Measurements from ENCODE around the gene HGS.

Gene HGS

GRCh38 chr17:81691608-81692007, 7.8 kb downstream of the HGS start:
- Histone ChIP-seq H3K4me3 (replicated peaks; ENCODE audit: low read depth, low read length) (no peak overlapping the region), H3K27me3 (replicated peaks; ENCODE audit: control insufficient read depth, insufficient read depth, low read length) (no peaks in the 10 kb centered on the region), H3K36me3 (ENCODE audit: control insufficient read depth, insufficient read depth, low read length) (peaks cover 72% of the 10 kb centered on the region)
- DNase-seq (ENCODE audit: extremely low read depth, insufficient read length), result no peak
- TF ChIP-seq CTCF (IDR thresholded peaks at IDR 0.05; ENCODE audit: insufficient read depth, low read length, poor library complexity, severe bottlenecking), result no peak

DNA sequence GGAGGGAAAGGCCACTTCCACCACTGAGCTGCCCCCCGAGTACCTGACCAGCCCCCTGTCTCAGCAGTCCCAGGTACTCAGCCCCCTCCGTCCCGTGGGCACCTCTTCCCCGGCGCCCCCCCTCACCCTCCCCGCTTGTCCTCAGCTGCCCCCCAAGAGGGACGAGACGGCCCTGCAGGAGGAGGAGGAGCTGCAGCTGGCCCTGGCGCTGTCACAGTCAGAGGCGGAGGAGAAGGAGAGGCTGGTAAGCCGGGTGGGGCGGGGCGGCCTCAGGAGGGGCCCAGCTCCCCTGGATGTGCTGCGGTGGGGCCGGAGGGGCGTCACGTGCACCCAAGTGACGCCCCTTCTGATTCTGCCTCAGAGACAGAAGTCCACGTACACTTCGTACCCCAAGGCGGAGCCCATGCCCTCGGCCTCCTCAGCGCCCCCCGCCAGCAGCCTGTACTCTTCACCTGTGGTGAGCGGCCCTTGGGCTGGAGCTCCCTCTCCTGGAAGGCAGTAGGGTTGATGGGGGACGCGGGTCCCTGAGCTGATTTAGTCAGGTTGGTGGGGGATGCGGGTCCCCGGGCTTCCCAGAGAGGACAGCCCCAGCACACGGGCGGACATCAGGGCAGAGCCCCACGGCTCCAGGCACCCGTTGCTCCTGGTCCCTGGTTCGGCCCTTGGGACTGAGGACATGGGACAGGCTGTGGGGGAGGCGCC, 9.8 kb downstream of the HGS start:
- peaks cover 64% of the 10 kb centered on the region for H3K36me3 ChIP-seq (ENCODE audit: control insufficient read depth, insufficient read depth, low read length)
- H3K27me3 ChIP-seq (replicated peaks; ENCODE audit: control insufficient read depth, insufficient read depth, low read length), result no peaks in the 10 kb centered on the region
- peak; percentile 13 for TF ChIP-seq CTCF (IDR thresholded peaks at IDR 0.05; ENCODE audit: insufficient read depth, low read length, poor library complexity, severe bottlenecking)

GRCh38 chr17:81694810-81695209, 11.0 kb downstream of the HGS start:
- TF ChIP-seq CTCF (IDR thresholded peaks at IDR 0.05; ENCODE audit: insufficient read depth, low read length, poor library complexity, severe bottlenecking), result no peak
- no peak overlapping the region for H3K4me3 ChIP-seq (replicated peaks; ENCODE audit: low read depth, low read length)
- no peak for DNase-seq (ENCODE audit: extremely low read depth, insufficient read length)
- no peaks in the 10 kb centered on the region for H3K27me3 ChIP-seq (replicated peaks; ENCODE audit: control insufficient read depth, insufficient read depth, low read length)
- H3K36me3 ChIP-seq (ENCODE audit: control insufficient read depth, insufficient read depth, low read length), result peaks cover 53% of the 10 kb centered on the region

More for the DNA sequence above, 9.8 kb downstream of the HGS start:
- DNase-seq (ENCODE audit: extremely low read depth, insufficient read length), result no peak
- H3K4me3 ChIP-seq (replicated peaks; ENCODE audit: low read depth, low read length), result no peak overlapping the region

DNA sequence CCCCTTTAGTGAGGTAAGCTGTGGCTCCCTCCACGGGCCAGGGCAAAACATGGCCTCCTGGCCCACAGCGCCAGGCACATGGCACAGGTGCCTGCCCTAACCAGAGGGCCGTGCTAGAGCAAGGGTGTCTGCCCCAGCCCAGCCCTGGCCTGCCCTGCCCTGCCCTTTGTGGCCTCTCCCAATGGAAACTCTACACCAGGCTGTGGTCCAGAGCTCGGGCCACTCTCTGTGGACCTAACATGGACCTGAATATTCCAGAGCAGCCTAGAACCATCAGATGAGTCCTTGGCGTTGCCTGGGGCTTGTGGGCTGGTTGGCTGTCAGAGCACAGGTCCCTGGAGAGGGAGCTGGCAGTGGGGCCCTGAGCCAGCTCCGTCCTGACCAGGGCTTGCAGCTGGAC, 11.4 kb downstream of the HGS start:
- peaks cover 53% of the 10 kb centered on the region for H3K36me3 ChIP-seq (ENCODE audit: control insufficient read depth, insufficient read depth, low read length)
- H3K4me3 ChIP-seq (replicated peaks; ENCODE audit: low read depth, low read length), result no peak overlapping the region
- no peak for DNase-seq (ENCODE audit: extremely low read depth, insufficient read length)
- no peak for TF ChIP-seq CTCF (IDR thresholded peaks at IDR 0.05; ENCODE audit: insufficient read depth, low read length, poor library complexity, severe bottlenecking)
- H3K27me3 ChIP-seq (replicated peaks; ENCODE audit: control insufficient read depth, insufficient read depth, low read length), result no peaks in the 10 kb centered on the region

DNA sequence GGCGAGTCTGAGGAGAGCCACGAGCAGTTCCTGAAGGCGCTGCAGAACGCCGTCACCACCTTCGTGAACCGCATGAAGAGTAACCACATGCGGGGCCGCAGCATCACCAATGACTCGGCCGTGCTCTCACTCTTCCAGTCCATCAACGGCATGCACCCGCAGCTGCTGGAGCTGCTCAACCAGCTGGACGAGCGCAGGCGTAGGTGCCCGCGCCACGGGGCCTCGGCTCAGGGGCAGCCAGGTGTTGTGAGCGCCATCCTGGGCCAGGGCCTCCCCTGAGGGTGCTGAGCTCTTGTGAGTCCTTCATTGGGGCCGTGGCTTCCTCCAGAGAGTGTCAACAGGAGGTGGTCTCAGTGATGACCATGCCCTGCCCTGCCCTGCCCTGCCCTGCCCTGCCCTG, 12.0 kb downstream of the HGS start:
- H3K36me3 ChIP-seq (ENCODE audit: control insufficient read depth, insufficient read depth, low read length), result peaks cover 53% of the 10 kb centered on the region
- no peak overlapping the region for H3K4me3 ChIP-seq (replicated peaks; ENCODE audit: low read depth, low read length)
- TF ChIP-seq CTCF (IDR thresholded peaks at IDR 0.05; ENCODE audit: insufficient read depth, low read length, poor library complexity, severe bottlenecking), result no peak
- DNase-seq (ENCODE audit: extremely low read depth, insufficient read length), result no peak
- H3K27me3 ChIP-seq (replicated peaks; ENCODE audit: control insufficient read depth, insufficient read depth, low read length), result no peaks in the 10 kb centered on the region
